A549 treated with GW870086 at 1 μM for 4 hours (cell line): ENCODE results near the gene ANXA3. TPM values are rescaled to one million over a fixed set of nuclear protein-coding genes. Genes with fewer than 3 reads are reported as not detected.

Experiments used
- total RNA-seq: library from RNA; stranded (reverse); fragments of 200-300 nt; extraction: Qiagen RNA extraction; gene quantifications from 5 replicates; pipeline ENCODE4 v1.2.3, GENCODE V29; 2022; ENCODE audit warnings: low read depth

Gene ANXA3, protein sequence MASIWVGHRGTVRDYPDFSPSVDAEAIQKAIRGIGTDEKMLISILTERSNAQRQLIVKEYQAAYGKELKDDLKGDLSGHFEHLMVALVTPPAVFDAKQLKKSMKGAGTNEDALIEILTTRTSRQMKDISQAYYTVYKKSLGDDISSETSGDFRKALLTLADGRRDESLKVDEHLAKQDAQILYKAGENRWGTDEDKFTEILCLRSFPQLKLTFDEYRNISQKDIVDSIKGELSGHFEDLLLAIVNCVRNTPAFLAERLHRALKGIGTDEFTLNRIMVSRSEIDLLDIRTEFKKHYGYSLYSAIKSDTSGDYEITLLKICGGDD
- total RNA-seq, result 56.0 to 82.7 TPM (median 67.3 TPM) in 5 replicates

GRCh38 chr4:78551420-78552351 lies at the start of gene ANXA3:
ANXA3 (plus strand) TSS chr4:78551770; CDS start chr4:78554474, 2,704 bp downstream.

Other genes with a start within 250 kb of the ANXA3 start
- gene BMP2K, start 224.6 kb downstream of the ANXA3 start, total RNA-seq, result 8.5 to 14.4 TPM (median 13.2 TPM) in 5 replicates